HG02759 (cell line): ENCODE measurements around the gene ATP1B1.

Source experiments
- ATAC-seq: cut with Tn5 transposase; IDR thresholded peaks from one replicate; pipeline ENCODE4 v1.9.1; 2021; ENCODE audit warnings: mild to moderate bottlenecking, moderate library complexity; ENCODE audit not compliant: unreplicated experiment

Gene ATP1B1

DNA sequence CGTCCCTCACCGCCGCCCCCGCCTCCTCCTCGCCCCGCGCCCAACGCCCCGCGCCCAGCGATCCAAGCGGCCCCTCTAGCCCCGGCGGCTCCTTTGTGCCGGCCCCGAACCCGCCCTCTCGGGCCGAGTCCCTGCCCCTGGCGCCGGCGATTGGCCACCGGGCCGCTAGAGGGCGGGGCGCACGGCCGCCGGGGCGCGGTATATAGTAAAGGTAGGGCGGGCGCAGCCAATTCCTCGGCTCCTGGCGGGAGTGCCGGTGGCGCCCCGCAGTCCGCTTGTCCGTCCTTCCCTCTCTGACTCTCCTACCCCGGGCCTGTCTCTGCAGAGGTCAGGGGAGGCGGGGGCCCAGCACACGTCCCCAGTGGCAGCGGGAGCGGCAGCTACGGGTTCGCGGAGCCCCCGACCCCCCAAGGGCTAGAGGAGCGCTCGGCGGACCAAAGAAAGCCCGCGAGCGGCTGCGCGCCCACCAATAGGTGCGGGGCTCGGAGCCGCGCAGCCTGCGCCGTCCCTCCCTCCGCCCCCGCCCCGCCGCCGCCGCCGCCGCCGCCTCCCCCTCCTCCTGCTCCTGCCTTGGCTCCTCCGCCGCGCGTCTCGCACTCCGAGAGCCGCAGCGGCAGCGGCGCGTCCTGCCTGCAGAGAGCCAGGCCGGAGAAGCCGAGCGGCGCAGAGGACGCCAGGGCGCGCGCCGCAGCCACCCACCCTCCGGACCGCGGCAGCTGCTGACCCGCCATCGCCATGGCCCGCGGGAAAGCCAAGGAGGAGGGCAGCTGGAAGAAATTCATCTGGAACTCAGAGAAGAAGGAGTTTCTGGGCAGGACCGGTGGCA, at the start of gene ATP1B1:
ATP1B1 (plus strand) TSS at position 596 of the 826 bp plus-strand sequence; CDS start at position 736, 140 bp downstream.
- ATAC-seq = peak; percentile 84

DNA sequence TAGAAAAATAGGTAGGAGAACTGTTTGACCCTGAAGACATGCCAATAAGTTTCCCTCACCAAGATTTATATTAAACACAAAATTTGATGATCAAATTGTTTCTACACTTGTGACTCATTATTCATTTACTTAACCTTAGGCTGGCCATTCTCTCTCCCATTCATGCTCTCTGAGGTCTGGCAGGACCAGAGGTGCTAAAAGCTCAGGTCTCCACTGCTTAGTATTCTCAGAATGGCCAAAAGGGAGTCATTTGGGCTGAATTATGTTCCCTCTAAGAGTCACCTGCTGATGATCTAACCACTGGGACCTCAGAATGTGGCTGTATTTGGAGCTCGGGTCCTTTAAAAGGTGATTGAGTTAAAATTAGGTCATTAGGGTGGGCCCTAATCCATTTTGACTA, 47.1 kb upstream of the ATP1B1 start:
- no peak for ATAC-seq

DNA sequence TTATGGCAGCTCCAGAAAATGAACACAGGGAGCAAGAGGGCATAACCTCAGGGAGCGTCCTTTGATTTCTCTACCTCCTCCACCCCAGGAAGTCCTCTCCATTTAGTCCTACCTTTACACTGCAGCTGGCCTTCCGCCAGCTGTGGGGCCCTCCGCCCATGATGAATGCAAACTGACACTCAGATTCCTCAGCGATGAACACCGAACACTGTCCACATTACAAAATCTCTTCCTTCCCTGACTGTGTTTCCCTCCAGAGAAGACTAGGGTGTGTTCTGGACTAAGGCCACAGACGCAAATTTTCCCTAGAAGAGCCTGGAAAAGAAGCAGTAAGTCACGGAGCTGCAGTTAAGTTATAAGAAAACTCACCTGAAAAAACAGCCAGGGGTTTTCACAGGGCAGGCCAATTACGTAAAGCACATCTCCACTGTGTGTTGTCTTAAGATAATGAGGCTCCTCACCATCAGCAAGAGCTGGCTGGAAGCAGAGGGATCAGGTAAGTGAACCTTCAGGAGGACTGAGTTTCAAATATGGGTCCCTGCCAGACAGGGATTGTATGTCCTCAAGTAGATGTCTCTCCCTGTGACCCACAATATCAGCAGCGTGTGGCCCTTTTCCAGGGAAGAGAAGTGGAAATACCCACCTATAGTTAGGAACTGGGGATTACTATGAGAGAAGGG, 46.3 kb upstream of the ATP1B1 start:
- ATAC-seq = no peak

DNA sequence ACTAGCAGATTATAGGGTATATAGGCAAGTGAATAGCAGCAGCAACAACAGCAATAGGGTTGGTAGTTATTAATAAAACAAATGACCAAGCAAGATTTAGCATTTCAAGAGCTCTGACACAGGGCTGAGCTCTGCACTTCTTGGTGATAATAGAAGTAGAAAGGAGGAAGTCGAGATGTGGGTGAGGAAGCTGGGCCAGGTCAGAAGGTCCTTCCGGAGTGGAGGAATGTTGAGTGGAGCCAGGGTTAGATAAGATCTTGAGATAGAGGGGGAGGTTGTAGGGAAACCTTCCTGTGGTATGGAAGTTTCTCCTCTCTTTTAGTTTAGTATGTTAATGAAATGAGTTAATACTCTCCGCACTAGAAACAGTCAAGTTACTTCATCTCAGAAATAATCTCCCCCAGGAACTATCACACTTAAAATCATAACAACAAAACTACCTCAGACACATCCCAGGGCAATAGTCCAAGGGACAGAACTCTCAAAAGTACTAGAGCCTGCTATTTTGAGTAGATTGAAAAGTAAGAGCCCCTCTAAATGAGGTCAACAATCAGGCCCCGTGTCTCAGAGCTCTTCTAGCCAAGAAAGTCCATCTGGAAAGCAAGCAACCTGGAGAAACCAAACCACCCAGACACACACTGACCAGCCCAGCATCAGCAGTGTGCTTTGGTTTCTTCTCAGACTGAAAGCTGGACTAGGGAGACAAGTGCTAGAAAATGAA, 45.4 kb upstream of the ATP1B1 start:
- no peak for ATAC-seq

DNA sequence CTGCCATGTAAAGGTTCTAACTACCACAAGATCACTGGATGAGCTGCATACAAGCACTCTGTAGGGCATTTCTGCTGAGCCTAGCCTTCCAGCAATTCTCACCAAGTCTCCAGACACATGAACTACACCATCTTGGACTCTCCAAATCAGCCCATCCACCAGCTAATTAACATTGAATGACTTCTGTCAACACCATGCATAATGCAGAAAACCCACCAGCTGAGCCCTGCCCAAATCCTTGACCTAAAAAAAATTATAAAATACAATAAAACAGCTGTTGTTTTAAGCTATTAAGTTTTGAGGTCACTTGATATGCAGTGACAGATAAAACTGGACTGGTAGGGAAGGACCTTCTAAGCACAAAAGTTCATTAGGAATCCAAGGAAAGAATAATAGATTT, 44.3 kb upstream of the ATP1B1 start:
- no peak for ATAC-seq

GRCh38 chr1:169064103-169064502, 42.4 kb upstream of the ATP1B1 start:
- no peak for ATAC-seq

GRCh38 chr1:169070547-169070946, 35.9 kb upstream of the ATP1B1 start:
- ATAC-seq = no peak

DNA sequence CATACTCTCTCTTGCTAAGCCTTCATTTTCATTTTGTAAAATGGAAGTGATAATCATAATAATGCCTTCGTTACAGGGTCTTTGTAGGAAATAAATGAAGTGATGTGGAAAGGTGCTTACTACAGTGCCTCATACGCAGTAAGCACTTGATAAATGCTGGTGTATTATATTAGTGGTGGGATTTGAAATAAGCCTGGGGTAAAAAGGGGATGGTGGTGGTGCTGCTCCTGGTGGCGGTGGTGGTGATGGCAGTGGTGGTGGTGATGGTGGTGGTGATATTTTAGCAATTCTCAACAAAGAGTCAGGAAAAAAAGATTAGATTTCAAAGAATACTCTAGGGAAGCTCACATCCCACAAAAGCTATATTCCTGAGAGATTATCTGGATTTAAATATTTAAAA, 35.5 kb upstream of the ATP1B1 start:
- ATAC-seq = no peak

DNA sequence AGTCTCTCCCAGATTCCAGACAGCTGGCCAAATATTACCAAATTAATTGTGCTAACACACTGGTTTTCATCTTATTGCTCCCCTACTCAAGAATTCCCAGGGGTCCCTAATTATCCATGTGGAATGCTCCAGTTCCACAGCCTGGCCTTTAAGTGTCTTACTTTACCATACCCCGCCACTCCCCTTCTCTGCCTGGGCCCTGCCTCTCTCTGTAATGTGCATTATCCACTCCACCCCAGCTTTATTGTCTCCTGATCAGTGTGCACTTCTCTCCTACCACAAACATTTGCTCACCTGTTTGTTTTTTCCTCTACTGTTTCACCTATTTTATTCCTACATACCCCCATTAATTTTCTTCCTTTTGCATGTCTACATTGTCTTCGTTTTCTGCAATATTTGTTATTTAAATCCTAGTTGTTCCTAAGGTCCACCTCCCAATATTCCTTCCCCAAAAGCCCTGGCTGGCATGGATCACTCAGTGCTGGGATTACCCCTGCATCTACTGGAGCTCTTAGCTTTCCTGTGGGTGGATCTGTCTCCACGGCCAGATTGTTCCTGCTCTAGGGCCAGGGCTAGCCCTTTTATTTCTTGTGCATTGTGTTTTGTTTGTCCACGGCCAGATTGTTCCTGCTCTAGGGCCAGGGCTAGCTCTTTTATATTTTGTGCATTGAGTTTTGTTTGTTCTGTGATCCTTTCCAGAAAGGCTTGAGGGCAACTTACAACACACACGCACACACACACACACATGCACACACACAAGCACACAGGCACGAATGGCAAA, 33.4 kb upstream of the ATP1B1 start:
- no peak for ATAC-seq

GRCh38 chr1:169078163-169078883, 28.2 kb upstream of the ATP1B1 start:
- ATAC-seq = no peak

GRCh38 chr1:169081503-169082123, 24.9 kb upstream of the ATP1B1 start:
- no peak for ATAC-seq

GRCh38 chr1:169085911-169086310, 20.6 kb upstream of the ATP1B1 start:
- ATAC-seq = no peak

DNA sequence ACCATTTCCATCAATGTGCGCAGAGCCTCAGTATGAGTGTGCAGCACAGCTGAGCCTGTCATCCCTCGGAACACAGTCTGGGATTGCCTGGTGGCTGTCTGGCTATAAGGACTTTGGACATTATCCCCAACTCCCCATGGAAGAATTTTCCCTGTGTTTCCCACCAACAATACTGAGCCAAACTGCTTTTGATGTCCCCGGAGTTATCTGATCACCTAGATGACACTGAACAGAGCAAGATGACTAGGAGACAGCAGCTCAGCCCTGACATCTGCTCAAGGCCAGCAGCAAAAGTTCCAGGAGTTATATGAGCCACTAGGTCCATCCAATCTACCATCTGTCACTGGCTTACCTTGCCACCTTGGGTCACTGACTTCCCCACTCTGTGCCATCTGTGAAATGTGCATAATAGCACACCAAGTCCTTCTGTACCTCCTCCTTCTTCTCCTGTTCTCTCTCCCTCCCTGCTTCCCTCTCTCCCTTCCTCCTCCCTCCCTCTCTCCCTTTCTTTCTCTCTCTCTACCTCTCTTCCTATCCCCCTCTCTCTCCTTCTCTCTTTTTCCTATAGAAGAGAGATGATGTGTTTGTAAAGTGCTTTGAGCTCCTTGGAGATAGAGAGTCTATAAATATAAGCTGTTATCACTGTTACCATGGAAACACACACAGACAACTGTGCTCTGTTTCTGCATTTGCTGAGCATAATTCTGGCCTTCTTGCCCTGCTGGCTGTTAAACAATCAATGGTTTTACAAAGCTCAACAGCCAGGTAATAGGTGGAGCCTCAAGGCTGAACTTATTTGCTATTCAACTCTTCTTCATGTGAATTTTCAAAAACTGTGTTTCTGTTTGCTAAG, 19.7 kb upstream of the ATP1B1 start:
- ATAC-seq = no peak

GRCh38 chr1:169087876-169088275, 18.6 kb upstream of the ATP1B1 start:
- ATAC-seq = no peak

GRCh38 chr1:169089776-169090175, 16.7 kb upstream of the ATP1B1 start:
- no peak for ATAC-seq

DNA sequence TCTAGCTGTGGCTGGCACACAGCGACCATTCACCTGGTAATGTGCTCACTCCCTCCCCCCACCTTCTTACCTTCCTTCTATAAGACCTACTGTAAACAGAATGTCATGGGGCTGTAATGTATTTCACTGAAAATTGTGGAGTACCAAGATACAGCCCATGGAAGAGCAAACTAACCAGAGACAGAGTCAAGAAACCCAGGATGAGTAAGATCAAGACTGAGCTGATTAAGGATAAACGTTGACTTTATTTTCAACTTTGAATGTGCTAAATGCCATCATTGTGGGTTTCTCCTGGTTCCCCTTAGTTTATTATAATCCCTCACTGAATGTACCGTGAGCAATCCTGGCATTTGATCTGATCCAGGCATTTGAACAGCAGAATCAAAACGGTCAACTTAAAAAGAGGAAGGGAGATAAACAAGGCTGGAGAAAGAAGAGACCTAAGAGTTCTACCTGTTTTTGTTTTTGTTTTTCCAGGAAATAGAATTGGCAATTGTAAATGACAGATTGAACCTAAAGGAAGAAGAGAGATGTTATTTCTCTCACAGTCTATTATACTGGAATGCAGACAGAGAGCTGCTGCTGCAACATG, 16.1 kb upstream of the ATP1B1 start:
- no peak for ATAC-seq

DNA sequence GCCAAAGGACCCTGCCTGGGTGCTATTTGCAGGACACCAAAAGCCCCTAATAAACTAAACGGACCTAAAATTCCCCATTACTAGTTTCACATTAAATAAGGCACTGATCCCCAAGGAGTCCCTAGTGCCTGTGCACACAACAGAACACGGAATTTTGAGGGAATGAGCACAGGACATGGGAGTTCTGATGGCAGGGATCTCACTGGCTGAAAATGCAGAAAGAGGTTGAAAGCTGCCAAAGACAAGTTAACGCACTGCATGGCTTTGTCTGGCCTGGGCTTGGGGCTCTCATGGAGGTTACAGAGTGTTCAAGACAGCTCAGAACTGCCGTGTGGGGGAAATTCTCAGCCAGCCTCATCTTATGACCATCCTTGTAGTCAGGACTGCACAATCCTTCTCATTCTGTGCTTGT, 15.6 kb upstream of the ATP1B1 start:
- ATAC-seq = peak; percentile 69

DNA sequence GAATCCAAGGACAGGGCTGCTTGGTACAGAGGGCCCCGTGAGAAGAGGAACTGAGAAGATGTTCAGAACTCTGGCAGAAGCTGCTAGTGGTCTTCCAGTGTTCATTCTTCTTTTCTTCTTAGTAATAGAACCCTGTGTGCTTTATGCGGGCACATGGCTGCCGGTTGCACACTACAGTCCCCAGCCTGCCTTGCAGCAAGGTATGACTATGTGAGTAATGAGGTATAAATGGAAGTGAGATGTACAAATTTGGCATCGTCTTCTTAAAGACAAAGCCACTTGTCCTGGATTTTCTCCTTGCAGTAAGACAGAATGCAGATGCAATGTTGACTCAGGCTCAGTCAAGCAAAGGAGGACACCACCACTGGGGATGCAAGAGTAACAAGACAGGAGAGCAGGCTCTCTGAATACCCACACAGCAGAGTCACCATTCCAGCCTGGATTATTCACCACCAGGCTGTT, 15.0 kb upstream of the ATP1B1 start:
- peak; percentile 78 for ATAC-seq
